Neural cell (in vitro differentiated cells): ENCODE data around the gene TAOK1. TPM values are rescaled to one million over a fixed set of nuclear protein-coding genes. Genes with fewer than 3 reads are reported as not detected.

Experiments
- H2AFZ ChIP-seq: fragments of 200-600, 300-800 bp; sonication (generic), shearing (Covaris generic); 2 replicates; pipeline ENCODE4 v1.6.0; 2014; ENCODE audit warnings: low read depth, mild to moderate bottlenecking, antibody characterized with exemption, low read length, moderate library complexity
- H3F3A ChIP-seq: fragments of 200-600 bp; shearing (Covaris generic); 2 replicates; pipeline ENCODE4 v1.6.1; 2016; ENCODE audit warnings: mild to moderate bottlenecking, moderate library complexity, mixed read lengths, antibody characterized with exemption, low read length; ENCODE audit not compliant: insufficient read depth, poor library complexity, severe bottlenecking
- H3K27ac ChIP-seq: fragments of 200-600, 300-800 bp; sonication (generic), shearing (Covaris generic); 2 replicates; pipeline ENCODE4 v1.5.1; 2014; ENCODE audit warnings: mild to moderate bottlenecking, low read length, moderate library complexity
- H3K27me3 ChIP-seq: fragments of 300-800, 200-600 bp; sonication (generic), shearing (Covaris generic); 2 replicates; pipeline ENCODE4 v1.6.0; 2014; ENCODE audit warnings: mild to moderate bottlenecking, low read depth, low read length, moderate library complexity; ENCODE audit not compliant: insufficient read depth
- H3K36me3 ChIP-seq: fragments of 300-800, 200-600 bp; sonication (generic), shearing (Covaris generic); 2 replicates; pipeline ENCODE4 v1.5.1; 2014; ENCODE audit warnings: mild to moderate bottlenecking, antibody characterized with exemption, low read length, moderate library complexity; ENCODE audit not compliant: insufficient read depth
- H3K4me2 ChIP-seq: fragments of 300-800, 200-600 bp; sonication (generic), shearing (Covaris generic); 2 replicates; pipeline ENCODE4 v1.6.0; 2014; ENCODE audit warnings: mild to moderate bottlenecking, low read length
- H3K4me3 ChIP-seq: fragments of 300-800, 200-600 bp; sonication (generic), shearing (Covaris generic); 2 replicates; pipeline ENCODE4 v1.5.1; 2014; ENCODE audit warnings: mild to moderate bottlenecking, low read length, moderate library complexity
- H3K79me2 ChIP-seq: fragments of 200-600 bp; shearing (Covaris generic); replicated peaks from 2 replicates; pipeline ENCODE4 v1.6.0; 2014; ENCODE audit warnings: mild to moderate bottlenecking, low read length, moderate library complexity; ENCODE audit not compliant: insufficient read depth
- H3K9ac ChIP-seq: fragments of 300-800, 200-600 bp; sonication (generic), shearing (Covaris generic); 2 replicates; pipeline ENCODE4 v1.6.1; 2016; ENCODE audit warnings: mild to moderate bottlenecking, low read length, mixed read lengths
- H3K9me2 ChIP-seq: fragments of 200-600 bp; shearing (Covaris generic); 2 replicates; pipeline ENCODE4 v1.6.1; 2016; ENCODE audit warnings: mild to moderate bottlenecking, low read length, mixed read lengths; ENCODE audit not compliant: insufficient read depth
- H3K9me3 ChIP-seq: fragments of 200-600, 300-800 bp; sonication (generic), shearing (Covaris generic); 2 replicates; pipeline ENCODE4 v1.6.1; 2016; ENCODE audit warnings: mild to moderate bottlenecking, mixed run types, low read length, moderate library complexity, mixed read lengths
- H4K20me1 ChIP-seq: fragments of 200-600 bp; shearing (Covaris generic); 2 replicates; pipeline ENCODE4 v1.6.1; 2016; ENCODE audit warnings: mild to moderate bottlenecking, mixed run types; ENCODE audit not compliant: insufficient read depth
- CTCF ChIP-seq: fragments of 450-650 bp; IDR thresholded peaks from 2 replicates; pipeline ENCODE4 v1.5.1; 2014; ENCODE audit warnings: antibody characterized with exemption, mild to moderate bottlenecking, moderate library complexity; ENCODE audit not compliant: poor library complexity, severe bottlenecking
- MXI1 ChIP-seq: fragments of 450-650 bp; conservative IDR thresholded peaks from 2 replicates; pipeline ENCODE4 v1.6.1; 2014; ENCODE audit warnings: antibody characterized with exemption, mild to moderate bottlenecking; ENCODE audit not compliant: poor library complexity, severe bottlenecking
- POLR2AphosphoS5 ChIP-seq: IDR thresholded peaks from 2 replicates; pipeline ENCODE4 v1.6.1; 2012
- RAD21 ChIP-seq: fragments of 450-650 bp; conservative IDR thresholded peaks from 2 replicates; pipeline ENCODE4 v1.6.1; 2014; ENCODE audit warnings: antibody characterized with exemption, mild to moderate bottlenecking, moderate library complexity
- REST ChIP-seq: IDR thresholded peaks from 2 replicates; pipeline ENCODE4 v1.6.1; 2012; ENCODE audit warnings: borderline replicate concordance
- SMC3 ChIP-seq: fragments of 450-650 bp; conservative IDR thresholded peaks from 2 replicates; pipeline ENCODE4 v1.6.1; 2014; ENCODE audit warnings: antibody characterized with exemption, mild to moderate bottlenecking, moderate library complexity; ENCODE audit not compliant: poor library complexity
- TAF1 ChIP-seq: IDR thresholded peaks from 2 replicates; pipeline ENCODE4 v1.6.1; 2012; ENCODE audit warnings: low read depth
- polyA plus RNA-seq: library from polyadenylated mRNA; depleted of rRNA; stranded (reverse); fragments of >200 nt; gene quantifications from 2 replicates; pipeline ENCODE4 v1.2.3, GENCODE V29; 2014

The TAOK1 gene
- polyA plus RNA-seq, 1 donor from 2014 or later: 53.2 TPM

- H3K36me3 ChIP-seq: no peaks in the 10 kb centered on the region
Observed at GRCh38 chr17:29572691-29573557, 182.8 kb downstream of the TAOK1 start.

GRCh38 chr17:29573558-29573869, 183.4 kb downstream of the TAOK1 start:
- Histone ChIP-seq H3K9me3 (no peaks in the 10 kb centered on the region), H3K36me3 (no peaks in the 10 kb centered on the region), H3K79me2 (no peaks in the 10 kb centered on the region), H4K20me1 (no peaks in the 10 kb centered on the region), H3K4me3 (no peak overlapping the region), H3K27ac (no peak overlapping the region), H3K9ac (no peak overlapping the region), H2AFZ (no peak overlapping the region), H3F3A (no peaks in the 10 kb centered on the region), H3K4me2 (no peak overlapping the region), H3K9me2 (no peaks in the 10 kb centered on the region), H3K27me3 (no peaks in the 10 kb centered on the region)
- TF ChIP-seq RAD21: no peak
- no peak for TF ChIP-seq CTCF
- TF ChIP-seq REST: no peak
- no peak for TF ChIP-seq MXI1
- TF ChIP-seq TAF1: no peak
- no peak for TF ChIP-seq POLR2AphosphoS5

More at GRCh38 chr17:29572691-29573557, 182.8 kb downstream of the TAOK1 start:
- no peak for TF ChIP-seq SMC3
- no peak for TF ChIP-seq MXI1
- TF ChIP-seq CTCF: peak; percentile 49
- TF ChIP-seq TAF1: no peak
- TF ChIP-seq RAD21: no peak
- H4K20me1 ChIP-seq: no peaks in the 10 kb centered on the region
- no peak overlapping the region for H2AFZ ChIP-seq
- H3K4me3 ChIP-seq: no peak overlapping the region
- no peaks in the 10 kb centered on the region for H3K79me2 ChIP-seq
- H3F3A ChIP-seq: no peaks in the 10 kb centered on the region
- H3K4me2 ChIP-seq: no peak overlapping the region
- no peak overlapping the region for H3K9ac ChIP-seq
- no peaks in the 10 kb centered on the region for H3K9me2 ChIP-seq
- H3K27me3 ChIP-seq: peaks cover 4% of the 10 kb centered on the region
- no peaks in the 10 kb centered on the region for H3K9me3 ChIP-seq
- no peak overlapping the region for H3K27ac ChIP-seq
